ENCODE results near the gene SNRK.

The SNRK gene

DNA sequence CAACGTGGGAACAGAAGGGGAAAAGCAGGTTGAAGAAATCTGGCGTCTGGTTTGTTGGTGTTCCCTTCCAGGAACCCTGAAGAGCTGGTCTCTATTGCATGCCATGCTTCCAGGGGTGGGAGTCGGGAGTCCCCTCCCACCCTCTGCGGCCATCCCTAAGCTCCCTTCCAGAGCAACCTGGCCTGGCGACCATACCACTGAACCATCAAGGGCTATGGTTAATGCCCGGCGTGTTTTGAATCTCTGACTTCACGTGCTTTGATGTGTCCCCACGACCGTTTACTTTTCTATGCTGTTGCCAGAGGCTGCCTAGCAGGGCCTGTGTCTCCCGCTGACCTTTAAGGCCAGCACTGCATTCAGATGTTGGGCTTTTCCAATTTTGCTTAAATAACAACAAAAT is 696 bp upstream of the SNRK start:
- H3K4me3 ChIP-seq (ENCODE audit: low read depth, low read length) = peak overlapping the region; percentile 61
- TF ChIP-seq, protein P1, sequence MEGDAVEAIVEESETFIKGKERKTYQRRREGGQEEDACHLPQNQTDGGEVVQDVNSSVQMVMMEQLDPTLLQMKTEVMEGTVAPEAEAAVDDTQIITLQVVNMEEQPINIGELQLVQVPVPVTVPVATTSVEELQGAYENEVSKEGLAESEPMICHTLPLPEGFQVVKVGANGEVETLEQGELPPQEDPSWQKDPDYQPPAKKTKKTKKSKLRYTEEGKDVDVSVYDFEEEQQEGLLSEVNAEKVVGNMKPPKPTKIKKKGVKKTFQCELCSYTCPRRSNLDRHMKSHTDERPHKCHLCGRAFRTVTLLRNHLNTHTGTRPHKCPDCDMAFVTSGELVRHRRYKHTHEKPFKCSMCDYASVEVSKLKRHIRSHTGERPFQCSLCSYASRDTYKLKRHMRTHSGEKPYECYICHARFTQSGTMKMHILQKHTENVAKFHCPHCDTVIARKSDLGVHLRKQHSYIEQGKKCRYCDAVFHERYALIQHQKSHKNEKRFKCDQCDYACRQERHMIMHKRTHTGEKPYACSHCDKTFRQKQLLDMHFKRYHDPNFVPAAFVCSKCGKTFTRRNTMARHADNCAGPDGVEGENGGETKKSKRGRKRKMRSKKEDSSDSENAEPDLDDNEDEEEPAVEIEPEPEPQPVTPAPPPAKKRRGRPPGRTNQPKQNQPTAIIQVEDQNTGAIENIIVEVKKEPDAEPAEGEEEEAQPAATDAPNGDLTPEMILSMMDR (IDR thresholded peaks at IDR 0.05; ENCODE audit: control insufficient read depth, extremely low read depth, insufficient read depth) = no peak
- DNase-seq (ENCODE audit: low read depth) = no peak

DNA sequence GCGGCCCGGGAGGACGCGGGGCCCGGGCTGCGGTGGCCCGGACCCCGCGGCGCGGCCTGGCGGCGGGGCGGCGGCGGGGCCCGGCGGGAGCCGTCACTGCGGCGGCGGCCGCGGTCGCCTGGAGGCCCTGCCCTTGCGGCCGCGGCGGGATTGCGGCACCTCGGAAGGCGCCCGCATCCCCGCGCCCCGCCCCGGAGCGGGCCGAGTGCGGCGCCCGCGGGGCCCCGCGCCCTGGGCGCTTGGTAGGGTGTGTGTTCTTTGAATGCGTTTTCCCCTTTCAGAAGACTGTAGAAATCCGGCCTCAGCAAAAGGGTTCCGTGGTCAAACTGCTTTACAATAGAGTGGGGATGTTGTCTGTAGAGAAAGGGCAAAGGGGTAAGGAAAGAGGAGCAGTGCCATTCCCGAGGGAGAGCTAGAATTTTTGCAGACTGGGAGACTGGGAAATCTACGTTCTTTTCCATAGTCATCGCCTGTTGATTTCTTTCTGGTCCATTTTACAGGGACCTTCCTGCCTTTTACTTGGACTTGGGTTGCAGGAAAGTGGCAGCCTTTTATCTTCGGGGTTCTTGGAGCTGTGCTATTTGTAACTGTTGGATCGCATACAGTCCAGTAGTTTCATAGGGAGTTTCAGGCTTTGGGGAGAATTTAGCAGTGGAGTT is 630 bp downstream of the SNRK start:
- H3K4me3 ChIP-seq (ENCODE audit: low read depth, low read length) = peak overlapping the region; percentile 74
- DNase-seq (ENCODE audit: low read depth) = no peak
- TF ChIP-seq, protein P1 (IDR thresholded peaks at IDR 0.05; ENCODE audit: control insufficient read depth, extremely low read depth, insufficient read depth) = no peak

DNA sequence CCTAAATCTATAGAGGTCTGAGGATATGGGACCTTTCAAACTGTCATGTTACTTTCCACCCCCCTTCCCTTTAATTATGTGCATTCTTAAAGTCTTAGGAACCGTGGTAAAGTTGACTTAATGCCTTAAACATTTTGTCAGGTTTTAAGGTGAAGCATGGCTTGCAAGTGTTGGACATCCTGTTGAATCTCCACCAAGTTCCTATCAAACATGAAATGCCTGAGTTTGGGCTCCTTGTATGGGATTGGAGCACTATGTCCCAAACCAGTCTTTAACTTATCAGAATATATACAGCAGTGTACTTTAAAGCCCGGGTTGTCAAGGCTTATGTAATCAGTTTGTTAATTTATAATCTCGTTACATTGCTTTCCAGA is 1.1 kb downstream of the SNRK start:
- peak overlapping the region; percentile 74 for H3K4me3 ChIP-seq (ENCODE audit: low read depth, low read length)
- TF ChIP-seq, protein P1 (IDR thresholded peaks at IDR 0.05; ENCODE audit: control insufficient read depth, extremely low read depth, insufficient read depth) = no peak
- DNase-seq (ENCODE audit: low read depth) = no peak

DNA sequence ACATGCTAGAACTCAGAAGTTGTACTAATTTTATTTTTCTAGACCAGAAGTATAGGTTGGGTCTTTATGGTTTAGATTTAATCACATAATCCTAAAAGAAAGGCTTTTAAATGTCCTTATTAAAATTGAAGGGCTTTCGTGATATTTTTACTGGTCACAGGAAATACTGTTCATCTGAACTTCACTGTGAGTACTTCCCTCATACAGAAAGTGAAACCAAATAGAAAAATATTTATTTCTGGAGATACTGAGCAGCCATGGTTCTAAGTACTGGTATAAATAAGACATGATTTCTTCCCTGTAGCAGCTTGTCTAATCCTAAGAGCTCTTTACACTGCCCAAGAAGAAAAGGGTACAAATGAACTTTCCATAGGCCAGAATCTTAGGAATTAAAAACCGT is 2.0 kb downstream of the SNRK start:
- no peak for DNase-seq (ENCODE audit: low read depth)
- no peak overlapping the region for H3K4me3 ChIP-seq (ENCODE audit: low read depth, low read length)
- TF ChIP-seq, protein P1 (IDR thresholded peaks at IDR 0.05; ENCODE audit: control insufficient read depth, extremely low read depth, insufficient read depth) = no peak

DNA sequence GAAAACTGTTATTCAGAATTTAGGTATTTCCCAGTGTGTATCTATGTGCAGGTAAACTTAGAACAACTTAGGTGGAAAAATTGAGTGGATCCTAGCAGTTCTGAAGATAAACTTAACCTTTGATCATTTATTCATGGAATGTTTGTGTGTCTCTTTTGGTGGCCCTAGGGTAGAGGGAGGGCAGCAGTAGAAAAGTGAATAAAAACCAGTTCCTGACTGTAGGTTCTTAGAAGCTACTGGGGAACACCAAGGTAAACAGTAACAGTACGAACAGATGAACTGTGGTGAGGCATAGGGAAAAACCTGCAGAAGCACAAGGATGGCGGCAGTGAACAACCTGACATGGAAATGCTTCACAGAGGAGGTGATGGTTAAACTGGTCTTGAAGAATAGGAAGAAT is 2.5 kb downstream of the SNRK start:
- DNase-seq (ENCODE audit: low read depth) = no peak
- no peak overlapping the region for H3K4me3 ChIP-seq (ENCODE audit: low read depth, low read length)
- TF ChIP-seq, protein P1 (IDR thresholded peaks at IDR 0.05; ENCODE audit: control insufficient read depth, extremely low read depth, insufficient read depth) = no peak

DNA sequence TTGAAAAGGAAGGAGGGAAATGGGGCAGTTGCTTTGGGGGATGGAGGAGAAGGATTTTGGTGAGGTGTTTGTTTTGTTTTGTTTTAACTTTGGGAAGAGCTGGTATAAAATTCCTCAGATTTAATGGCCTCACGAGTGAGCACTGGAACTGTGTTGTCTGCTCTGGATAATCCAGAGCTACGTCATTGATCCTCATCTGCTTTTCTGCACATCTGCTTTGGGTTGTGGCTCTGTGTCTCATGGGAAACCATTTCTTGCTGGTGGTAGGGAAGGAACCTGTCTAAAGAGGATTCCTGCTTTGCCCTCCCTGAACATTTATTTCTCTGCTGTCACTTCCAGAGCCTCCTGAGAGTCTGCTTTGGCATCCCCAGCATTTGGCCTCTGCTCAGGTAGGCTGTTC is 3.1 kb downstream of the SNRK start:
- no peak for DNase-seq (ENCODE audit: low read depth)

More for the DNA sequence above, 3.1 kb downstream of the SNRK start:
- TF ChIP-seq, protein P1 (IDR thresholded peaks at IDR 0.05; ENCODE audit: control insufficient read depth, extremely low read depth, insufficient read depth) = no peak
- no peak overlapping the region for H3K4me3 ChIP-seq (ENCODE audit: low read depth, low read length)
